ENCODE measurements around the gene CACNA1B.

CACNA1B gene

DNA sequence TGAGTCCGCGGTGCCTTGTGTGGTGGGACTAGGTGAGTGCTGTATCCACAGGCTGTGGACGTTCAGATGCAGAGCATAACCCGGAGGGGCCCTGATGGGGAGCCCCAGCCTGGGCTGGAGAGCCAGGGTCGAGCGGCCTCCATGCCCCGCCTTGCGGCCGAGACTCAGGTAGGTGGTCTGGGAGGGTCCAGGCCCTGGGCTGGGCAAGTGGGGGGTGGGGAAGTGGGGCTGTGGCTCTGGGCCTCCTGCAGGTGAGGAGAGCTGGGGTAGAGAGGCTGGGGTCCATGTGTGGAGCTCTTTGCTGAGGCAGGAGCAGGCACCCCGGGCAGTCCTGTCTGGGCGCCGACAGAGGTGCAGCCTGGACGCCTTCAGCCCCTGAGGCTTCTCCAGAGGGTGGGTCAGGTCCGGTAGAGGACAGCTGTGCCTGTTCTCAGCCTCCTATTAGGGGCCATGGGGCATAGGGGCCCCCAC is 241.1 kb downstream of the CACNA1B start:
- TF ChIP-seq, protein P1, sequence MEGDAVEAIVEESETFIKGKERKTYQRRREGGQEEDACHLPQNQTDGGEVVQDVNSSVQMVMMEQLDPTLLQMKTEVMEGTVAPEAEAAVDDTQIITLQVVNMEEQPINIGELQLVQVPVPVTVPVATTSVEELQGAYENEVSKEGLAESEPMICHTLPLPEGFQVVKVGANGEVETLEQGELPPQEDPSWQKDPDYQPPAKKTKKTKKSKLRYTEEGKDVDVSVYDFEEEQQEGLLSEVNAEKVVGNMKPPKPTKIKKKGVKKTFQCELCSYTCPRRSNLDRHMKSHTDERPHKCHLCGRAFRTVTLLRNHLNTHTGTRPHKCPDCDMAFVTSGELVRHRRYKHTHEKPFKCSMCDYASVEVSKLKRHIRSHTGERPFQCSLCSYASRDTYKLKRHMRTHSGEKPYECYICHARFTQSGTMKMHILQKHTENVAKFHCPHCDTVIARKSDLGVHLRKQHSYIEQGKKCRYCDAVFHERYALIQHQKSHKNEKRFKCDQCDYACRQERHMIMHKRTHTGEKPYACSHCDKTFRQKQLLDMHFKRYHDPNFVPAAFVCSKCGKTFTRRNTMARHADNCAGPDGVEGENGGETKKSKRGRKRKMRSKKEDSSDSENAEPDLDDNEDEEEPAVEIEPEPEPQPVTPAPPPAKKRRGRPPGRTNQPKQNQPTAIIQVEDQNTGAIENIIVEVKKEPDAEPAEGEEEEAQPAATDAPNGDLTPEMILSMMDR (IDR thresholded peaks at IDR 0.05; ENCODE audit: insufficient read depth, low read length): no peak
- Histone ChIP-seq H3K27ac (replicated peaks) (no peak overlapping the region), H3K4me3 (replicated peaks; ENCODE audit: insufficient read depth, low read length) (no peak overlapping the region), H3K27me3 (ENCODE audit: insufficient read depth, poor library complexity, severe bottlenecking) (no peaks in the 10 kb centered on the region)
- no peak for DNase-seq (ENCODE audit: low read depth in 1 of 2, low spot score in 1 of 2)

DNA sequence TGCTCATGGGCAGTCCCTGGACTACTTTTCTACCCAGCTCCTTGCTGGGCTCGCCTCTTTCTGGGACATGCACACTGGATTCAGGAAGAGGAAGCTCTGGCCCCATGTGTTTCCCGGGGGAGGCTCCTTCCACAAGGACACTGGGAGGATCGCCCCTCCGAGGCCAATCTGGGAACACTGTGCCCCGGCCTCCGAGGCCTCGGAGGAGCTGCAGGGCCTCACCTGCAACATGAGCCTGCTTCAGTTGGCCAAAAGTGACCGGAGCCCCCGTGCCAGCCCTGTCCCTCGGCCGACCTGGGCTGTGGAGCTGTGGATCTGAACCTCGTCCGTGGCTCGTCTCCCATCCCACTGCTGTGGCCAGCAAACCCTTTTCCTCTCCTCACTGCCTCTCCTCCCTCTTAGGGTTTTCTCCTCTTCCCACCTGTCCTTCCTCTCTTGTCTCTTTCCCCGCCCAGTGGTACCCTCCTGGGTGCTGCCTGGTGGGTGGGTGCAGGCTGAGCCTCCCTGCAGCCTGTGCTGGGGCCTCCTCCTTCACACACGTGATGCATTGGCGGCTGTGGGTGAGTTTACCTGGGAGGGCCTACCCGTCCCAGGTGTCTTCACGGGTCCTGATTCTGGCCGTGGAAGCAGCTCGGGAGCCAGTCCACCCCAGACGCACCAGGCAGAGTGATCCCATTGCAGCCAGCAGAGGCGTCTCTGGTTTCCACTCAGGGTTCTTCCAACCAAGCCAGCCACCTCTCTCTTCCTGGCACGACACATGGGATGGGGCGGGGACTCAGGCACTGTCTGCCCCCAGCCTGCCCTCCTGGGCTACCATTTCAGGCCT is 241.8 kb downstream of the CACNA1B start:
- no peak for TF ChIP-seq GABPA (IDR thresholded peaks at IDR 0.05; ENCODE audit: low read depth)
- TF ChIP-seq, protein P1 (IDR thresholded peaks at IDR 0.05; ENCODE audit: insufficient read depth, low read length): no peak
- TF ChIP-seq POLR2AphosphoS5 (IDR thresholded peaks at IDR 0.05; ENCODE audit: low read depth): no peak
- TF ChIP-seq SPI1 (IDR thresholded peaks at IDR 0.05; ENCODE audit: borderline replicate concordance, low read depth): no peak
- TF ChIP-seq, protein P2, sequence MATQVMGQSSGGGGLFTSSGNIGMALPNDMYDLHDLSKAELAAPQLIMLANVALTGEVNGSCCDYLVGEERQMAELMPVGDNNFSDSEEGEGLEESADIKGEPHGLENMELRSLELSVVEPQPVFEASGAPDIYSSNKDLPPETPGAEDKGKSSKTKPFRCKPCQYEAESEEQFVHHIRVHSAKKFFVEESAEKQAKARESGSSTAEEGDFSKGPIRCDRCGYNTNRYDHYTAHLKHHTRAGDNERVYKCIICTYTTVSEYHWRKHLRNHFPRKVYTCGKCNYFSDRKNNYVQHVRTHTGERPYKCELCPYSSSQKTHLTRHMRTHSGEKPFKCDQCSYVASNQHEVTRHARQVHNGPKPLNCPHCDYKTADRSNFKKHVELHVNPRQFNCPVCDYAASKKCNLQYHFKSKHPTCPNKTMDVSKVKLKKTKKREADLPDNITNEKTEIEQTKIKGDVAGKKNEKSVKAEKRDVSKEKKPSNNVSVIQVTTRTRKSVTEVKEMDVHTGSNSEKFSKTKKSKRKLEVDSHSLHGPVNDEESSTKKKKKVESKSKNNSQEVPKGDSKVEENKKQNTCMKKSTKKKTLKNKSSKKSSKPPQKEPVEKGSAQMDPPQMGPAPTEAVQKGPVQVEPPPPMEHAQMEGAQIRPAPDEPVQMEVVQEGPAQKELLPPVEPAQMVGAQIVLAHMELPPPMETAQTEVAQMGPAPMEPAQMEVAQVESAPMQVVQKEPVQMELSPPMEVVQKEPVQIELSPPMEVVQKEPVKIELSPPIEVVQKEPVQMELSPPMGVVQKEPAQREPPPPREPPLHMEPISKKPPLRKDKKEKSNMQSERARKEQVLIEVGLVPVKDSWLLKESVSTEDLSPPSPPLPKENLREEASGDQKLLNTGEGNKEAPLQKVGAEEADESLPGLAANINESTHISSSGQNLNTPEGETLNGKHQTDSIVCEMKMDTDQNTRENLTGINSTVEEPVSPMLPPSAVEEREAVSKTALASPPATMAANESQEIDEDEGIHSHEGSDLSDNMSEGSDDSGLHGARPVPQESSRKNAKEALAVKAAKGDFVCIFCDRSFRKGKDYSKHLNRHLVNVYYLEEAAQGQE (IDR thresholded peaks at IDR 0.05; ENCODE audit: insufficient replicate concordance, low read depth): no peak
- no peak overlapping the region for H3K27ac ChIP-seq (replicated peaks)
- no peak for DNase-seq (ENCODE audit: low read depth in 1 of 2, low spot score in 1 of 2)
- no peaks in the 10 kb centered on the region for H3K27me3 ChIP-seq (ENCODE audit: insufficient read depth, poor library complexity, severe bottlenecking)
- H3K4me3 ChIP-seq (replicated peaks; ENCODE audit: insufficient read depth, low read length): no peak overlapping the region

DNA sequence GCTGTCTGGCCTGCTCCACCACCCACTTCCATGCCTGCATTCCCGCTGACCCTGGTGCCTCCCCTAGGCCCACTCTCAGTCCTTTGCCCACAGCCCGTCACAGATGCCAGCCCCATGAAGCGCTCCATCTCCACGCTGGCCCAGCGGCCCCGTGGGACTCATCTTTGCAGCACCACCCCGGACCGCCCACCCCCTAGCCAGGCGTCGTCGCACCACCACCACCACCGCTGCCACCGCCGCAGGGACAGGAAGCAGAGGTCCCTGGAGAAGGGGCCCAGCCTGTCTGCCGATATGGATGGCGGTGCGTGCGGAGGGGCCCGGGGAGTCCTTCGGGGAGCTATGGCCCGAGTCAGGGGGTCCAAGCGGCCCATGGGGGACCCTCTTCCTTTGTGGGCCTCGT is 242.5 kb downstream of the CACNA1B start:
- H3K27me3 ChIP-seq (ENCODE audit: insufficient read depth, poor library complexity, severe bottlenecking): no peaks in the 10 kb centered on the region
- no peak overlapping the region for H3K27ac ChIP-seq (replicated peaks)
- TF ChIP-seq, protein P1 (IDR thresholded peaks at IDR 0.05; ENCODE audit: insufficient read depth, low read length): no peak
- TF ChIP-seq GABPA (IDR thresholded peaks at IDR 0.05; ENCODE audit: low read depth) (no peak), SPI1 (IDR thresholded peaks at IDR 0.05; ENCODE audit: borderline replicate concordance, low read depth) (no peak), POLR2AphosphoS5 (IDR thresholded peaks at IDR 0.05; ENCODE audit: low read depth) (no peak)
- TF ChIP-seq, protein P2 (IDR thresholded peaks at IDR 0.05; ENCODE audit: insufficient replicate concordance, low read depth): no peak
- H3K4me3 ChIP-seq (replicated peaks; ENCODE audit: insufficient read depth, low read length): no peak overlapping the region
- no peak for DNase-seq (ENCODE audit: low read depth in 1 of 2, low spot score in 1 of 2)
